HepG2 (cell line): ENCODE results near the gene ITGB8. TPM values are rescaled to one million over a fixed set of nuclear protein-coding genes. Genes with fewer than 3 reads are reported as not detected.

Experiments
- ATAC-seq: fragments of 200-7000 bp; cut with Tn5 transposase; 3 replicates; pipeline ENCODE4 v1.9.1; 2020; ENCODE audit warnings: mild to moderate bottlenecking, moderate library complexity
- BruUV-seq: library from RNA; stranded (reverse); fragments of 400-500 nt; replicated peaks from 2 replicates; lab custom pipeline; 2021; lab: Mats Ljungman, UMichigan
- CTCF ChIA-PET: fragments of 300-600 bp; formaldehyde crosslinking; extraction: SDS; loops from one replicate; lab custom pipeline; 2021; ENCODE audit warnings: low total read pairs, inconsistent platforms, low intra/inter-chr PET ratio; lab: Yijun Ruan, JAX
- POLR2A ChIA-PET: fragments of 350-600 bp; sonication (Branson Sonifier 250); formaldehyde crosslinking; loops from one replicate; lab custom pipeline; 2020; ENCODE audit warnings: antibody characterized with exemption, inconsistent platforms; lab: Yijun Ruan, JAX
- DNase-seq: peaks from one replicate; pipeline ENCODE4 v3.0.0-alpha.2; 2015; ENCODE audit warnings: low spot score
- FAIRE-seq: peaks from 3 replicates; lab custom pipeline; 2011; peaks lifted over from hg19 to GRCh38; lab: Jason Lieb, UNC
- H2AFZ ChIP-seq: one replicate; pipeline ENCODE4 v1.6.1; 2011; ENCODE audit warnings: low read length, inconsistent platforms
- H3K27ac ChIP-seq: fragments of 300-600 bp; 3 replicates; pipeline ENCODE4 v1.8.0; 2011; ENCODE audit warnings: mixed run types, mild to moderate bottlenecking, mixed read lengths, low read length, inconsistent platforms; ENCODE audit not compliant: insufficient read depth; ENCODE audit errors: extremely low read length
- H3K27me3 ChIP-seq, 2 experiments: fragments of 200-600 bp in 1 of 2; 2 replicates in 1 of 2; 3 replicates in 1 of 2; pipeline versions ENCODE4 v1.6.0 to v1.8.0; 2011; ENCODE audit warnings: low read length in 2 of 2, mild to moderate bottlenecking in 2 of 2, moderate library complexity in 2 of 2, inconsistent platforms in 1 of 2; ENCODE audit not compliant: insufficient read depth in 2 of 2, control insufficient read depth in 1 of 2
- H3K36me3 ChIP-seq, 2 experiments: fragments of 200-600 bp in 1 of 2; replicated peaks in 1 of 2; 2 replicates in 1 of 2; 3 replicates in 1 of 2; pipeline versions ENCODE4 v1.5.1 to v1.8.0; 2011; ENCODE audit warnings: low read length in 2 of 2, inconsistent platforms in 1 of 2; ENCODE audit not compliant: insufficient read depth in 2 of 2, control insufficient read depth in 1 of 2
- H3K4me1 ChIP-seq: 2 replicates; pipeline ENCODE4 v1.5.1; 2012; ENCODE audit warnings: low read length, inconsistent platforms; ENCODE audit not compliant: insufficient read depth
- H3K4me2 ChIP-seq: 2 replicates; pipeline ENCODE4 v1.6.0; 2011; ENCODE audit warnings: low read depth, low read length, inconsistent platforms
- H3K4me3 ChIP-seq, 3 experiments: fragments of 200-600 bp in 1 of 3; sonication (generic), shearing (Covaris generic) in 1 of 3; replicated peaks in 1 of 3; 2 replicates each; pipeline ENCODE4 v1.5.1; 2011 to 2016; ENCODE audit warnings: low read length in 3 of 3, inconsistent platforms in 2 of 3, low read depth in 2 of 3, mild to moderate bottlenecking in 2 of 3, control low read depth in 1 of 3, mixed read lengths in 1 of 3; ENCODE audit not compliant: insufficient read depth in 1 of 3
- H3K79me2 ChIP-seq: one replicate; pipeline ENCODE4 v1.6.1; 2011; ENCODE audit warnings: low read length, inconsistent platforms; ENCODE audit not compliant: insufficient read depth
- H3K9ac ChIP-seq: 2 replicates; pipeline ENCODE4 v1.6.0; 2011; ENCODE audit warnings: mild to moderate bottlenecking, low read depth, low read length, inconsistent platforms; ENCODE audit not compliant: insufficient read depth
- H3K9me3 ChIP-seq: 2 replicates; pipeline ENCODE4 v1.5.1; 2012; ENCODE audit warnings: mild to moderate bottlenecking, low read length
- H4K20me1 ChIP-seq: 2 replicates; pipeline ENCODE4 v1.6.0; 2011; ENCODE audit warnings: inconsistent platforms, mild to moderate bottlenecking, low read length, moderate library complexity; ENCODE audit not compliant: insufficient read depth
- EHMT2 ChIP-seq: fragments of 200-600 bp; sonication (generic); IDR thresholded peaks from 2 replicates; pipeline ENCODE4 v1.7.0; 2017; ENCODE audit warnings: antibody characterized with exemption, low read depth, low read length, borderline replicate concordance
- GATA4 ChIP-seq: sonication (generic); IDR thresholded peaks from 2 replicates; pipeline ENCODE4 v1.6.1; 2016; ENCODE audit warnings: antibody characterized with exemption, low read depth, borderline replicate concordance
- GATAD2A ChIP-seq: IDR thresholded peaks from 2 replicates; pipeline ENCODE4 v1.6.1; 2016
- HDAC1 ChIP-seq: sonication (generic); formaldehyde crosslinking; IDR thresholded peaks from 2 replicates; pipeline ENCODE4 v1.5.1; 2020; ENCODE audit warnings: mild to moderate bottlenecking, missing genetic modification reagents
- HMGA1 ChIP-seq: sonication (generic); formaldehyde crosslinking; conservative IDR thresholded peaks from 2 replicates; pipeline ENCODE4 v1.4.0; 2020; ENCODE audit warnings: missing genetic modification reagents
- NAIF1 ChIP-seq: sonication (generic); formaldehyde crosslinking; IDR thresholded peaks from 2 replicates; pipeline ENCODE4 v1.5.0; 2020; ENCODE audit warnings: mild to moderate bottlenecking, missing genetic modification reagents, borderline replicate concordance
- NFRKB ChIP-seq: fragments of 450-650 bp; IDR thresholded peaks from 2 replicates; pipeline ENCODE4 v1.6.1; 2017
- NR2F6 ChIP-seq, 2 experiments: IDR thresholded peaks; 2 replicates each; pipeline ENCODE4 v1.6.1; 2016; ENCODE audit warnings: antibody characterized with exemption in 1 of 2, mild to moderate bottlenecking in 1 of 2
- PTBP1 ChIP-seq: fragments of 200-400 bp; formaldehyde crosslinking; IDR thresholded peaks from 2 replicates; pipeline ENCODE4 v1.6.1; 2018; ENCODE audit warnings: low read length, low read depth; ENCODE audit not compliant: poor library complexity, severe bottlenecking
- SALL2 ChIP-seq: sonication (generic); formaldehyde crosslinking; IDR thresholded peaks from 2 replicates; pipeline ENCODE4 v1.8.1; 2023; ENCODE audit warnings: mild to moderate bottlenecking, missing genetic modification reagents, inconsistent platforms
- SIN3A ChIP-seq: IDR thresholded peaks from 2 replicates; pipeline ENCODE4 v1.6.1; 2011; ENCODE audit warnings: low read depth, mild to moderate bottlenecking, control low read depth, low read length, borderline replicate concordance
- SRY ChIP-seq: sonication (generic); formaldehyde crosslinking; IDR thresholded peaks from 2 replicates; pipeline ENCODE4 v1.8.0; 2022; ENCODE audit warnings: mild to moderate bottlenecking, missing genetic modification reagents
- SUZ12 ChIP-seq: fragments of 150-350 bp; IDR thresholded peaks from 2 replicates; pipeline ENCODE4 v1.6.1; 2014; ENCODE audit warnings: low read depth, low read length
- TARDBP ChIP-seq: sonication (generic); formaldehyde crosslinking; IDR thresholded peaks from 2 replicates; pipeline ENCODE4 v1.8.0; 2022; ENCODE audit warnings: mild to moderate bottlenecking, missing genetic modification reagents
- ZFP82 ChIP-seq: sonication (generic); formaldehyde crosslinking; IDR thresholded peaks from 2 replicates; pipeline ENCODE4 v1.5.1; 2020; ENCODE audit warnings: mild to moderate bottlenecking, missing genetic modification reagents, borderline replicate concordance
- ZFX ChIP-seq: sonication (generic); formaldehyde crosslinking; IDR thresholded peaks from 2 replicates; pipeline ENCODE4 v1.4.0; 2020; ENCODE audit warnings: mild to moderate bottlenecking, low read depth, missing genetic modification reagents, moderate library complexity
- ZFYVE20 ChIP-seq: sonication (generic); formaldehyde crosslinking; IDR thresholded peaks from 2 replicates; pipeline ENCODE4 v1.8.0; 2023; ENCODE audit warnings: low read depth, mild to moderate bottlenecking, moderate library complexity, missing genetic modification reagents, borderline replicate concordance
- ZNF160 ChIP-seq: sonication (generic); formaldehyde crosslinking; IDR thresholded peaks from 2 replicates; pipeline ENCODE4 v1.8.0; 2022; ENCODE audit warnings: mild to moderate bottlenecking, inconsistent platforms, missing genetic modification reagents
- ZNF274 ChIP-seq: sonication (generic); formaldehyde crosslinking; IDR thresholded peaks from 2 replicates; pipeline ENCODE4 v1.5.1; 2020; ENCODE audit warnings: mild to moderate bottlenecking, missing genetic modification reagents
- ZNF543 ChIP-seq: sonication (generic); formaldehyde crosslinking; IDR thresholded peaks from 2 replicates; pipeline ENCODE4 v1.4.0; 2020; ENCODE audit warnings: mild to moderate bottlenecking, missing genetic modification reagents
- WGBS: methylation state at CpG from one replicate; pipeline ENCODE4 v1.1.6; 2017; ENCODE audit warnings: low lambda C conversion rate; 5-methylcytosine and 5-hydroxymethylcytosine counted together
- in situ Hi-C: cut with HindIII; loops from 2 replicates; pipeline ENCODE4 v1.10.0; 2017; ENCODE audit warnings: low pct_unique_long_range_greater_than_20kb; ENCODE audit not compliant: extremely low pct_ligation_motif_present
- intact Hi-C: fragments of 100-400 bp; cut with micrococcal nuclease; formaldehyde crosslinking; loops from one replicate; pipeline ENCODE4 v1.10.0; 2022; ENCODE audit not compliant: unreplicated experiment
- polyA plus RNA-seq, 8 experiments: library from polyadenylated mRNA; depleted of rRNA in 3 of 8; stranded (reverse) in 7 of 8; unstranded in 1 of 8; fragments of >200 nt; fragmentation: Illumina TruSeq in 4 of 8; extraction: Trizol in 4 of 8; gene quantifications; 2 replicates each; pipeline versions ENCODE4 v1.2.1 to v1.2.3, GENCODE V29; 2011 to 2016; ENCODE audit warnings: low read depth in 4 of 8, missing spikeins in 1 of 8, mixed read lengths in 1 of 8; ENCODE audit not compliant: insufficient read depth in 1 of 8
- total RNA-seq, 5 experiments: library from RNA; depleted of rRNA; stranded (reverse); fragments of >200 nt; fragmentation: Illumina TruSeq; extraction: Trizol; gene quantifications; 2 replicates each; pipeline ENCODE4 v1.2.3, GENCODE V29; 2016; ENCODE audit warnings: low read depth in 1 of 5
- TF ChIP-seq, protein P1 (sequence below): IDR thresholded peaks from 2 replicates; pipeline ENCODE4 v1.6.1; 2016; ENCODE audit warnings: low read depth
- TF ChIP-seq, protein P2 (sequence below): sonication (generic); formaldehyde crosslinking; IDR thresholded peaks from 2 replicates; pipeline ENCODE4 v1.5.0; 2020; ENCODE audit warnings: missing genetic modification reagents

ITGB8 gene
- total and polyA plus RNA-seq, 2 of the 13 experiments (the other 11 are each of a cell fraction or from before 2014, with no cell fraction given), result 0.01 TPM; not detected in 1

DNA sequence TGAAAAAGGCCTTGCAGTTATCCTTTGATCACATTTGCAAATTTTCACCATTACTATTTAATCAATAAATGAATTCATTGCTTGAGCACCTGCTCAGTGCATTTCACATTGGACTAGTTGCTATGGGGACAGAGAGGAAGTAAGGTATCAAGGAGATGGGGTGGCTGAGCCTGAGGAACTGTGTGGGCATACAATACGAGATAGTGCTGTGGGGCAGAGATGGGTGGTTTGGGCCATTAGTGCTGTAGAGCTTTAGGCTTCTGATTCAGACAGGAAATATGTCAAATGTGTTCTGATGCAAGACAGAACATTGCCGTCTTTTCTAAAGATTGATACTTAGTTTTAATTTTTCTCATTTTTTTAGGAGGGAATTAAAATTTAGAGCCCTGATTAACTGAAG, 13.2 kb downstream of the ITGB8 start (continued):
- TF ChIP-seq, protein P1, sequence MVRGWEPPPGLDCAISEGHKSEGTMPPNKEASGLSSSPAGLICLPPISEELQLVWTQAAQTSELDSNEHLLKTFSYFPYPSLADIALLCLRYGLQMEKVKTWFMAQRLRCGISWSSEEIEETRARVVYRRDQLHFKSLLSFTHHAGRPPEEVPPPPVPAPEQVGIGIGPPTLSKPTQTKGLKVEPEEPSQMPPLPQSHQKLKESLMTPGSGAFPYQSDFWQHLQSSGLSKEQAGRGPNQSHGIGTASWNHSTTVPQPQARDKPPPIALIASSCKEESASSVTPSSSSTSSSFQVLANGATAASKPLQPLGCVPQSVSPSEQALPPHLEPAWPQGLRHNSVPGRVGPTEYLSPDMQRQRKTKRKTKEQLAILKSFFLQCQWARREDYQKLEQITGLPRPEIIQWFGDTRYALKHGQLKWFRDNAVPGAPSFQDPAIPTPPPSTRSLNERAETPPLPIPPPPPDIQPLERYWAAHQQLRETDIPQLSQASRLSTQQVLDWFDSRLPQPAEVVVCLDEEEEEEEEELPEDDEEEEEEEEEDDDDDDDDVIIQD (CRISPR knock-in tag), result no peak
- TF ChIP-seq SRY (CRISPR knock-in tag), result no peak
- TF ChIP-seq HMGA1, result no peak
- TF ChIP-seq EHMT2, result no peak
- TF ChIP-seq SUZ12, result no peak
- no peak for TF ChIP-seq NFRKB
- TF ChIP-seq TARDBP, result no peak
- no peak for TF ChIP-seq ZFP82 (CRISPR knock-in tag)
- no peak for TF ChIP-seq SALL2
- TF ChIP-seq ZNF543 (CRISPR knock-in tag), result no peak

DNA sequence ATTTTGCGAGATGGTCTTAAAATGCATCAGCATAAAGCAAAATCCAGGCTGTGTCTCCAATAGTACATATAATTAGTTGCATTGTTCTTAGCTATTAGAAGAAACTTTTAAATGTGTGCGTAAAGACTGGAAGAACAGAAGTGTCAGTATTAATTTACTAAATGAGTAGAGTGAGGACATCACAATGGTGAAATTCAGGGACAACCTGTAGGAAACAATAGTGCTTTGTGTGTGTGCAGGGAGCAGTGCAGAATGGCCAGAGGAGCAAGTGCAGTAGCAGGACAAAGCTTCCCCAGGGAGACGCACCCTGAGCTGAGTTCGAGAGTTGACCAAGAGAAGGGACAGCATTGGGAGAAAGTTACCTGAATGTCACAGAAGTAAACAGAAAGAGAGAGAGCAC, 13.7 kb downstream of the ITGB8 start:
- DNase-seq (no peak), FAIRE-seq (no peak), ATAC-seq (no peak)
- Histone ChIP-seq H3K4me1 (no peaks in the 10 kb centered on the region), H3K79me2 (no peaks in the 10 kb centered on the region), H4K20me1 (no peaks in the 10 kb centered on the region), H3K27ac (no peak overlapping the region), H3K27me3 (no peaks in the 10 kb centered on the region), H3K9me3 (no peaks in the 10 kb centered on the region), H3K36me3 (no peaks in the 10 kb centered on the region), H3K9ac (no peak overlapping the region), H3K4me3 (no peak overlapping the region), H2AFZ (no peak overlapping the region), H3K4me2 (no peak overlapping the region)
- ChIA-PET CTCF (no interaction called here), POLR2A (no interaction called here)
- no peak for TF ChIP-seq NR2F6 (IDR thresholded peaks at IDR 0.05)
- no peak for TF ChIP-seq NR2F6 (CRISPR knock-in tag; IDR thresholded peaks at IDR 0.05)
- TF ChIP-seq GATAD2A (CRISPR knock-in tag), result no peak
- no peak for TF ChIP-seq NAIF1 (CRISPR knock-in tag)
- no peak for TF ChIP-seq SIN3A
- no peak for TF ChIP-seq HDAC1 (CRISPR knock-in tag)
- TF ChIP-seq ZNF160, result no peak
- no peak for TF ChIP-seq ZFX (CRISPR knock-in tag)
- no peak for TF ChIP-seq ZNF274 (CRISPR knock-in tag)
- TF ChIP-seq ZFYVE20, result no peak
- TF ChIP-seq, protein P2, sequence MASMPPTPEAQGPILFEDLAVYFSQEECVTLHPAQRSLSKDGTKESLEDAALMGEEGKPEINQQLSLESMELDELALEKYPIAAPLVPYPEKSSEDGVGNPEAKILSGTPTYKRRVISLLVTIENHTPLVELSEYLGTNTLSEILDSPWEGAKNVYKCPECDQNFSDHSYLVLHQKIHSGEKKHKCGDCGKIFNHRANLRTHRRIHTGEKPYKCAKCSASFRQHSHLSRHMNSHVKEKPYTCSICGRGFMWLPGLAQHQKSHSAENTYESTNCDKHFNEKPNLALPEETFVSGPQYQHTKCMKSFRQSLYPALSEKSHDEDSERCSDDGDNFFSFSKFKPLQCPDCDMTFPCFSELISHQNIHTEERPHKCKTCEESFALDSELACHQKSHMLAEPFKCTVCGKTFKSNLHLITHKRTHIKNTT, result no peak
- no peak for TF ChIP-seq PTBP1
- TF ChIP-seq GATA4, result no peak
- intact Hi-C loops (loop anchor here (10.0 kb wide), 1 partner anchor 60 kb away; no protein-coding TSS in a partner anchor), in situ Hi-C loops (no loop called here)
- BruUV-seq, result no TSS peak
- WGBS, result 6% methylated on average over 4 of the region's 4 CpGs
